GM12878 (cell line): ENCODE data around the gene MFAP2. TPM values are rescaled to one million over a fixed set of nuclear protein-coding genes. Genes with fewer than 3 reads are reported as not detected.

Experiments used
- ATAC-seq: fragments of 200-7000 bp; cut with Tn5 transposase; 3 replicates; pipeline ENCODE4 v1.9.1; 2020; ENCODE audit warnings: mild to moderate bottlenecking, moderate library complexity
- BruUV-seq: library from RNA; stranded (reverse); fragments of 400-500 nt; replicated peaks from 2 replicates; lab custom pipeline; 2021; lab: Mats Ljungman, UMichigan
- CTCF ChIA-PET: fragments of 300-600 bp; sonication (Branson Sonifier 250); formaldehyde crosslinking; extraction: SDS; loops from one replicate; lab custom pipeline; 2021; ENCODE audit warnings: inconsistent platforms; lab: Yijun Ruan, JAX
- POLR2A ChIA-PET: fragments of 350-600 bp; formaldehyde crosslinking; extraction: SDS; loops from one replicate; lab custom pipeline; 2021; ENCODE audit warnings: inconsistent platforms; lab: Charles Lee
- RAD21 ChIA-PET: fragments of 300-600 bp; sonication (Branson Sonifier 250); formaldehyde crosslinking; loops from one replicate; lab custom pipeline; 2023; ENCODE audit warnings: antibody characterized with exemption; ENCODE audit not compliant: unreplicated experiment; lab: Charles Lee
- SMC1A ChIA-PET: fragments of 300-600 bp; sonication (Branson Sonifier 250); formaldehyde crosslinking; loops from one replicate; lab custom pipeline; 2023; ENCODE audit not compliant: unreplicated experiment, uncharacterized antibody; lab: Charles Lee
- DNase-seq: peaks from one replicate; pipeline ENCODE4 v3.0.0-alpha.2; 2011; ENCODE audit warnings: low read depth, low spot score
- FAIRE-seq: peaks from 3 replicates; lab custom pipeline; 2011; peaks lifted over from hg19 to GRCh38; lab: Jason Lieb, UNC
- H2AFZ ChIP-seq: 2 replicates; pipeline ENCODE4 v1.6.0; 2011; ENCODE audit warnings: low read depth, low read length, control low read depth; ENCODE audit not compliant: control insufficient read depth
- H3K27ac ChIP-seq: 2 replicates; pipeline ENCODE4 v1.5.1; 2011; ENCODE audit warnings: control low read depth; ENCODE audit not compliant: control insufficient read depth, insufficient read depth
- H3K27me3 ChIP-seq, 2 experiments: replicated peaks in 1 of 2; 2 replicates each; pipeline versions ENCODE4 v1.6.0 to v1.6.1; 2011; ENCODE audit warnings: low read length in 1 of 2; ENCODE audit not compliant: control insufficient read depth in 2 of 2, insufficient read depth in 2 of 2
- H3K36me3 ChIP-seq, 2 experiments: 2 replicates each; pipeline ENCODE4 v1.5.1; 2011; ENCODE audit warnings: low read length in 1 of 2; ENCODE audit not compliant: control insufficient read depth in 2 of 2, insufficient read depth in 2 of 2
- H3K4me1 ChIP-seq: 2 replicates; pipeline ENCODE4 v1.6.1; 2011; ENCODE audit warnings: mild to moderate bottlenecking, low read length, moderate library complexity, mixed read lengths; ENCODE audit not compliant: control insufficient read depth, insufficient read depth
- H3K4me2 ChIP-seq: 2 replicates; pipeline ENCODE4 v1.6.0; 2011; ENCODE audit warnings: control low read depth; ENCODE audit not compliant: control insufficient read depth, insufficient read depth
- H3K4me3 ChIP-seq: fragments of 200-600 bp; sonication (generic); 2 replicates; pipeline ENCODE4 v1.5.1; 2016
- H3K79me2 ChIP-seq: 2 replicates; pipeline ENCODE4 v1.6.0; 2011; ENCODE audit warnings: low read length; ENCODE audit not compliant: control insufficient read depth, insufficient read depth
- H3K9ac ChIP-seq: 2 replicates; pipeline ENCODE4 v1.8.0; 2011; ENCODE audit warnings: low read length, control low read depth, mixed read lengths; ENCODE audit not compliant: control insufficient read depth, insufficient read depth
- H3K9me3 ChIP-seq: replicated peaks from 3 replicates; pipeline ENCODE4 v1.5.1; 2011; ENCODE audit warnings: mild to moderate bottlenecking, low read length; ENCODE audit not compliant: control insufficient read depth, insufficient read depth
- H4K20me1 ChIP-seq: 2 replicates; pipeline ENCODE4 v1.6.0; 2011; ENCODE audit not compliant: control insufficient read depth, insufficient read depth
- CBX5 ChIP-seq: sonication (generic); IDR thresholded peaks from 2 replicates; pipeline ENCODE4 v1.6.1; 2016; ENCODE audit warnings: low read depth, moderate library complexity, mild to moderate bottlenecking, inconsistent platforms
- CEBPB ChIP-seq, 2 experiments: fragments of 150-350 bp in 1 of 2; IDR thresholded peaks; 2 replicates each; pipeline ENCODE4 v1.6.1; 2012 to 2014; ENCODE audit warnings: low read depth in 2 of 2, low read length in 2 of 2, borderline replicate concordance in 1 of 2, inconsistent platforms in 1 of 2
- CHD4 ChIP-seq: fragments of 200-600 bp; sonication (generic); IDR thresholded peaks from 2 replicates; pipeline ENCODE4 v1.6.1; 2016; ENCODE audit warnings: mild to moderate bottlenecking
- POLR2AphosphoS2 ChIP-seq: IDR thresholded peaks from 2 replicates; pipeline ENCODE4 v1.6.1; 2011; ENCODE audit warnings: low read depth, mild to moderate bottlenecking, low read length, improper control_type of control experiment, moderate library complexity
- ZNF622 ChIP-seq: fragments of 450-650 bp; IDR thresholded peaks from 2 replicates; pipeline ENCODE4 v1.6.1; 2017; ENCODE audit warnings: mild to moderate bottlenecking, inconsistent platforms
- WGBS: methylation state at CpG from one replicate; pipeline ENCODE4 v1.1.6; 2016; ENCODE audit warnings: low lambda C conversion rate; ENCODE audit not compliant: insufficient replicate concordance, insufficient coverage; ENCODE audit errors: missing lambda C conversion rate; 5-methylcytosine and 5-hydroxymethylcytosine counted together
- in situ Hi-C: fragments of 300-500 bp; cut with MboI; formaldehyde crosslinking; loops from 9 replicates; pipeline ENCODE4 v1.14.3; 2018; ENCODE audit warnings: mixed read lengths
- intact Hi-C: fragments of 100-400 bp; cut with micrococcal nuclease; formaldehyde crosslinking; loops from one replicate; pipeline ENCODE4 v1.14.2; 2022; ENCODE audit not compliant: unreplicated experiment
- polyA plus RNA-seq, 11 experiments: library from polyadenylated mRNA; depleted of rRNA in 4 of 11; unstranded in 6 of 11; stranded (reverse) in 5 of 11; fragments of >200 nt; fragmentation: Nextera tagmentation in 4 of 11; fragmentation: Illumina TruSeq in 1 of 11; extraction: Ambion mirVana in 4 of 11; extraction: Trizol in 1 of 11; gene quantifications; 1 replicate in 1 of 11; 2 replicates in 10 of 11; pipeline versions ENCODE4 v1.2.1 to v1.2.3, GENCODE V29; 2011 to 2016; ENCODE audit warnings: inconsistent platforms in 2 of 11, missing spikeins in 2 of 11, low read depth in 1 of 11
- total RNA-seq, 4 experiments: library from RNA; depleted of rRNA in 3 of 4; stranded (reverse); fragments of >200 nt in 3 of 4; fragmentation: Illumina TruSeq in 1 of 4; extraction: Trizol in 1 of 4; gene quantifications; 2 replicates each; pipeline versions ENCODE4 v1.2.1 to v1.2.3, GENCODE V29; 2013 to 2021

The MFAP2 gene
- total and polyA plus RNA-seq, 10 of the 15 experiments (the other 5 are each of a cell fraction or from before 2014, with no cell fraction given), result 0.16 TPM; not detected in 9

GRCh38 chr1:16925635-16926490 lies 54.6 kb downstream of the MFAP2 start:
- CTCF ChIA-PET, result no interaction called here
- intact Hi-C loops, result no loop called here
- no peaks in the 10 kb centered on the region for H3K27me3 ChIP-seq

DNA sequence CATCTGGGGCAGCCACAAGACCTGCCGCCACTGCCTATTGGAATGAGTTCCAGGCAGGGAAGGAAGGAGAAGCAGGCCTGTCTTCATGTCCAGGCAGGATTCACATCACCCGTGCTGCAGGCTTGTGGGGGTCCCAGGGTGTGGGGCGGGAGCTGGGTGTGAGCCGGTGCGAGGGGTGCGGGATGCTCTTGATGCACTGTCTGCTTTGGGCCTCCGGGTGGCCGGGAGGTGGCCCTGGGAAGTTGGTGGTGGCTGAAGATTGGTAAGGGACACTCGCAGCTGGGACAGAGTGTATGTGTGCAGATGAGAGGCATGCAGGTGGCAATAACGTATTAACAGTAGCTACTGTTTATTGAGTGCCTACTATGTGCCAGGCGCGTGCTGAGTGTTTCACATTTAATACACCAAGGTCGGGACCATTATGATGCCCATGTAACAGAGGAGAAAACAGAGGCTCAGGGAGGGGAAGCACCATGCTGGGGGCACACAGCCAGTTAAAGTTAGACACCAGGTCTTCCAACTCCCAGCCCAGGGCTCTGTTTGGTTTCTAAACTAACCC lies 55.4 kb downstream of the MFAP2 start:
- H3K9me3 ChIP-seq, result no peaks in the 10 kb centered on the region
- FAIRE-seq, result no peak
- intact Hi-C loops, result no loop called here
- SMC1A ChIA-PET, result no interaction called here
- TF ChIP-seq CBX5, result no peak
- TF ChIP-seq, all 136 proteins: peak for 0
- no peak overlapping the region for H2AFZ ChIP-seq
- no peaks in the 10 kb centered on the region for H3K27me3 ChIP-seq
- H3K9ac ChIP-seq, result no peak overlapping the region
- DNase-seq, result no peak
- no peaks in the 10 kb centered on the region for H4K20me1 ChIP-seq
- no TSS peak for BruUV-seq
- no peak overlapping the region for H3K4me2 ChIP-seq
- WGBS, result 59% methylated on average over 13 of the region's 13 CpGs
- in situ Hi-C loops, result no loop called here
- H3K79me2 ChIP-seq, result no peaks in the 10 kb centered on the region
- CTCF ChIA-PET, result no interaction called here
- no peak for ATAC-seq
- no peak overlapping the region for H3K27ac ChIP-seq
- RAD21 ChIA-PET, result no interaction called here
- POLR2A ChIA-PET, result no interaction called here
- no peak overlapping the region for H3K4me3 ChIP-seq
- no peaks in the 10 kb centered on the region for H3K4me1 ChIP-seq
- H3K36me3 ChIP-seq, result no peaks in the 10 kb centered on the region

More at GRCh38 chr1:16925635-16926490, 54.6 kb downstream of the MFAP2 start:
- no peak overlapping the region for H3K9ac ChIP-seq
- H3K4me1 ChIP-seq, result no peaks in the 10 kb centered on the region
- 49% methylated on average over 13 of the region's 13 CpGs for WGBS
- FAIRE-seq (no peak), ATAC-seq (no peak), DNase-seq (no peak)
- no peak overlapping the region for H2AFZ ChIP-seq
- no TSS peak for BruUV-seq
- no peak overlapping the region for H3K4me2 ChIP-seq
- TF ChIP-seq CEBPB (IDR thresholded peaks at IDR 0.05; ENCODE audit: borderline replicate concordance in 1 of 2, low read depth in 2 of 2, low read length in 2 of 2) (no peak), ZNF622 (no peak), CHD4 (no peak), POLR2AphosphoS2 (no peak)
- RAD21 ChIA-PET, result no interaction called here
- no peak overlapping the region for H3K27ac ChIP-seq
- no peaks in the 10 kb centered on the region for H3K79me2 ChIP-seq
- no peaks in the 10 kb centered on the region for H4K20me1 ChIP-seq
- POLR2A ChIA-PET, result no interaction called here
- SMC1A ChIA-PET, result no interaction called here
- no peaks in the 10 kb centered on the region for H3K9me3 ChIP-seq
- in situ Hi-C loops, result no loop called here
- H3K4me3 ChIP-seq, result no peak overlapping the region
- H3K36me3 ChIP-seq, result no peaks in the 10 kb centered on the region

Other genes starting within 250 kb of the MFAP2 start
- under 0.01 TPM in 2 replicates for gene RNU1-4, start 240.1 kb downstream of the MFAP2 start, total RNA-seq (2014; rRNA removed)
- 20,946 and 25,634 TPM in 2 replicates for gene RNU1-4, start 240.1 kb downstream of the MFAP2 start, total RNA-seq (2014; rRNA removed; fragmentation: Illumina TruSeq; extraction: Trizol)
- gene RNU1-4, start 240.1 kb downstream of the MFAP2 start, total RNA-seq (2021), result 2,403 and 2,678 TPM in 2 replicates
- gene RNU1-4, start 240.1 kb downstream of the MFAP2 start, polyA plus RNA-seq (2011; rRNA removed), result 82.4 and 113 TPM in 2 replicates
- not detected in 2 replicates for gene RNU1-4, start 240.1 kb downstream of the MFAP2 start, polyA plus RNA-seq (2014; fragmentation: Illumina TruSeq; extraction: Trizol)
- 1 to 10 TPM; 4.5 to 4.9 TPM for gene RNU1-4, start 240.1 kb downstream of the MFAP2 start, polyA plus RNA-seq (2014; fragmentation: Nextera tagmentation; extraction: Ambion mirVana)
- not detected in 2 replicates for gene RNU1-4, start 240.1 kb downstream of the MFAP2 start, polyA plus RNA-seq (2014; rRNA removed)
- gene RNU1-4, start 240.1 kb downstream of the MFAP2 start, polyA plus RNA-seq (2016; fragmentation: Nextera tagmentation; extraction: Ambion mirVana), result 1 to 10 TPM; 2.6 to 3.6 TPM
- gene RNU1-2, start 84.6 kb downstream of the MFAP2 start, total RNA-seq (2014; rRNA removed), result under 0.01 TPM in 2 replicates
- 20,946 and 25,634 TPM in 2 replicates for gene RNU1-2, start 84.6 kb downstream of the MFAP2 start, total RNA-seq (2014; rRNA removed; fragmentation: Illumina TruSeq; extraction: Trizol)
- 2,403 and 2,678 TPM in 2 replicates for gene RNU1-2, start 84.6 kb downstream of the MFAP2 start, total RNA-seq (2021)
- gene RNU1-2, start 84.6 kb downstream of the MFAP2 start, polyA plus RNA-seq (2011; rRNA removed), result 82.4 and 113 TPM in 2 replicates
- gene RNU1-2, start 84.6 kb downstream of the MFAP2 start, polyA plus RNA-seq (2014; fragmentation: Illumina TruSeq; extraction: Trizol), result not detected in 2 replicates
- gene RNU1-2, start 84.6 kb downstream of the MFAP2 start, polyA plus RNA-seq (2014; fragmentation: Nextera tagmentation; extraction: Ambion mirVana), result 1 to 10 TPM; 4.5 to 4.9 TPM
- not detected in 2 replicates for gene RNU1-2, start 84.6 kb downstream of the MFAP2 start, polyA plus RNA-seq (2014; rRNA removed)
- 1 to 10 TPM; 2.6 to 3.6 TPM for gene RNU1-2, start 84.6 kb downstream of the MFAP2 start, polyA plus RNA-seq (2016; fragmentation: Nextera tagmentation; extraction: Ambion mirVana)
- 3.2 and 3.4 TPM in 2 replicates for gene CROCC, start 58.7 kb downstream of the MFAP2 start, total RNA-seq (2014; rRNA removed)
- gene CROCC, start 58.7 kb downstream of the MFAP2 start, total RNA-seq (2014; rRNA removed; fragmentation: Illumina TruSeq; extraction: Trizol), result 1.8 and 1.9 TPM in 2 replicates
- gene CROCC, start 58.7 kb downstream of the MFAP2 start, total RNA-seq (2021), result 3.3 and 3.4 TPM in 2 replicates
- 1.4 and 2.7 TPM in 2 replicates for gene CROCC, start 58.7 kb downstream of the MFAP2 start, polyA plus RNA-seq (2011; rRNA removed)
- gene CROCC, start 58.7 kb downstream of the MFAP2 start, polyA plus RNA-seq (2014; fragmentation: Illumina TruSeq; extraction: Trizol), result 1.0 and 3.0 TPM in 2 replicates
- under 1 TPM; 0.04 to 0.05 TPM for gene CROCC, start 58.7 kb downstream of the MFAP2 start, polyA plus RNA-seq (2014; fragmentation: Nextera tagmentation; extraction: Ambion mirVana)
- 5.0 and 5.5 TPM in 2 replicates for gene CROCC, start 58.7 kb downstream of the MFAP2 start, polyA plus RNA-seq (2014; rRNA removed)
- under 1 TPM; 0.82 to 0.84 TPM for gene CROCC, start 58.7 kb downstream of the MFAP2 start, polyA plus RNA-seq (2016; fragmentation: Nextera tagmentation; extraction: Ambion mirVana)
- gene ATP13A2, start 31.3 kb upstream of the MFAP2 start, total RNA-seq (2014; rRNA removed), result 14.1 and 20.3 TPM in 2 replicates
- gene ATP13A2, start 31.3 kb upstream of the MFAP2 start, total RNA-seq (2014; rRNA removed; fragmentation: Illumina TruSeq; extraction: Trizol), result 6.9 and 8.4 TPM in 2 replicates
- gene ATP13A2, start 31.3 kb upstream of the MFAP2 start, total RNA-seq (2021), result 23.9 and 30.5 TPM in 2 replicates
- gene ATP13A2, start 31.3 kb upstream of the MFAP2 start, polyA plus RNA-seq (2011; rRNA removed), result 3.1 and 6.0 TPM in 2 replicates
- gene ATP13A2, start 31.3 kb upstream of the MFAP2 start, polyA plus RNA-seq (2014; fragmentation: Illumina TruSeq; extraction: Trizol), result 1.6 and 7.6 TPM in 2 replicates
- under 1 TPM; 0.24 to 0.75 TPM for gene ATP13A2, start 31.3 kb upstream of the MFAP2 start, polyA plus RNA-seq (2014; fragmentation: Nextera tagmentation; extraction: Ambion mirVana)
- 21.4 and 23.3 TPM in 2 replicates for gene ATP13A2, start 31.3 kb upstream of the MFAP2 start, polyA plus RNA-seq (2014; rRNA removed)
- gene ATP13A2, start 31.3 kb upstream of the MFAP2 start, polyA plus RNA-seq (2016; fragmentation: Nextera tagmentation; extraction: Ambion mirVana), result 10 to 100 TPM in 1 of 2 experiments, 1 to 10 TPM in 1; 4.2 to 19.3 TPM
- 185 and 207 TPM in 2 replicates for gene SDHB, start 73.4 kb upstream of the MFAP2 start, total RNA-seq (2014; rRNA removed)
- 147 and 157 TPM in 2 replicates for gene SDHB, start 73.4 kb upstream of the MFAP2 start, total RNA-seq (2014; rRNA removed; fragmentation: Illumina TruSeq; extraction: Trizol)
- gene SDHB, start 73.4 kb upstream of the MFAP2 start, total RNA-seq (2021), result 122 and 124 TPM in 2 replicates
- 319 and 379 TPM in 2 replicates for gene SDHB, start 73.4 kb upstream of the MFAP2 start, polyA plus RNA-seq (2011; rRNA removed)
- gene SDHB, start 73.4 kb upstream of the MFAP2 start, polyA plus RNA-seq (2014; fragmentation: Illumina TruSeq; extraction: Trizol), result 192 and 230 TPM in 2 replicates
- gene SDHB, start 73.4 kb upstream of the MFAP2 start, polyA plus RNA-seq (2014; fragmentation: Nextera tagmentation; extraction: Ambion mirVana), result 100 to 1,000 TPM; 101 to 215 TPM
- gene SDHB, start 73.4 kb upstream of the MFAP2 start, polyA plus RNA-seq (2014; rRNA removed), result 164 and 174 TPM in 2 replicates
- 100 to 1,000 TPM; 249 to 263 TPM for gene SDHB, start 73.4 kb upstream of the MFAP2 start, polyA plus RNA-seq (2016; fragmentation: Nextera tagmentation; extraction: Ambion mirVana)
- gene PADI2, start 138.8 kb upstream of the MFAP2 start, total RNA-seq (2014; rRNA removed), result 0.05 and 0.06 TPM in 2 replicates
- gene PADI2, start 138.8 kb upstream of the MFAP2 start, total RNA-seq (2014; rRNA removed; fragmentation: Illumina TruSeq; extraction: Trizol), result 0.09 TPM in 2 replicates
- gene PADI2, start 138.8 kb upstream of the MFAP2 start, total RNA-seq (2021), result 0.18 and 0.21 TPM in 2 replicates
- gene PADI2, start 138.8 kb upstream of the MFAP2 start, polyA plus RNA-seq (2011; rRNA removed), result 1.9 and 3.0 TPM in 2 replicates
- gene PADI2, start 138.8 kb upstream of the MFAP2 start, polyA plus RNA-seq (2014; fragmentation: Illumina TruSeq; extraction: Trizol), result 0.06 and 0.19 TPM in 2 replicates
- under 1 TPM; 0.05 to 0.09 TPM for gene PADI2, start 138.8 kb upstream of the MFAP2 start, polyA plus RNA-seq (2014; fragmentation: Nextera tagmentation; extraction: Ambion mirVana)
- gene PADI2, start 138.8 kb upstream of the MFAP2 start, polyA plus RNA-seq (2014; rRNA removed), result 0.09 and 0.10 TPM in 2 replicates
- gene PADI2, start 138.8 kb upstream of the MFAP2 start, polyA plus RNA-seq (2016; fragmentation: Nextera tagmentation; extraction: Ambion mirVana), result under 1 TPM in 1 of 2 experiments, not detected in 1; 0.17 TPM
- not detected in 2 replicates for gene PADI1, start 224.5 kb upstream of the MFAP2 start, total RNA-seq (2014; rRNA removed)
- not detected in 2 replicates for gene PADI1, start 224.5 kb upstream of the MFAP2 start, total RNA-seq (2014; rRNA removed; fragmentation: Illumina TruSeq; extraction: Trizol)
- not detected in 2 replicates for gene PADI1, start 224.5 kb upstream of the MFAP2 start, total RNA-seq (2021)
- gene PADI1, start 224.5 kb upstream of the MFAP2 start, polyA plus RNA-seq (2011; rRNA removed), result not detected in 2 replicates
- not detected in 2 replicates for gene PADI1, start 224.5 kb upstream of the MFAP2 start, polyA plus RNA-seq (2014; fragmentation: Illumina TruSeq; extraction: Trizol)
- gene PADI1, start 224.5 kb upstream of the MFAP2 start, polyA plus RNA-seq (2014; fragmentation: Nextera tagmentation; extraction: Ambion mirVana), result not detected
- gene PADI1, start 224.5 kb upstream of the MFAP2 start, polyA plus RNA-seq (2014; rRNA removed), result 0.05 TPM in 1 of 2 replicates, not detected in the other
- not detected for gene PADI1, start 224.5 kb upstream of the MFAP2 start, polyA plus RNA-seq (2016; fragmentation: Nextera tagmentation; extraction: Ambion mirVana)